B cell (primary cell): ENCODE data around the gene TMPRSS5. TPM values are rescaled to one million over a fixed set of nuclear protein-coding genes. Genes with fewer than 3 reads are reported as not detected.

Experiments
- ATAC-seq: fragments of 200-7000 bp; cut with Tn5 transposase; one replicate; pipeline ENCODE4 v1.10.0; 2021; ENCODE audit warnings: low read depth, mild to moderate bottlenecking, moderate number of reproducible peaks, moderate library complexity
- CTCF ChIA-PET: fragments of 350-600 bp; sonication (Branson Sonifier 250); formaldehyde crosslinking; loops from one replicate; lab custom pipeline; 2021; ENCODE audit warnings: antibody characterized with exemption, inconsistent platforms; lab: Charles Lee
- POLR2A ChIA-PET: fragments of 350-600 bp; sonication (Branson Sonifier 250); formaldehyde crosslinking; loops from one replicate; lab custom pipeline; 2021; ENCODE audit warnings: antibody characterized with exemption; lab: Charles Lee
- DNase-seq: peaks from one replicate; pipeline ENCODE4 v3.0.0; 2013
- H2AFZ ChIP-seq: 2 replicates; pipeline ENCODE4 v1.6.1; 2012; ENCODE audit warnings: mild to moderate bottlenecking, low read depth, low read length; ENCODE audit not compliant: insufficient read depth, poor library complexity, severe bottlenecking
- H3K27ac ChIP-seq, 2 donors: 1 replicate in 1 of 2; 2 replicates in 1 of 2; pipeline ENCODE4 v1.5.1; 2012 to 2013; ENCODE audit warnings: low read length in 2 of 2, mild to moderate bottlenecking in 2 of 2, moderate library complexity in 1 of 2
- H3K27me3 ChIP-seq, 4 experiments: fragments of 200-600 bp in 1 of 4; sonication (generic) in 1 of 4; replicated peaks in 1 of 4; 1 replicate in 2 of 4; 2 replicates in 2 of 4; pipeline versions ENCODE4 v1.6.1 to v1.7.0; 2013 to 2016; ENCODE audit warnings: low read length in 3 of 4, mild to moderate bottlenecking in 2 of 4, mixed read lengths in 1 of 4, moderate library complexity in 1 of 4; ENCODE audit not compliant: insufficient read depth in 4 of 4, control insufficient read depth in 3 of 4; ENCODE audit errors: control extremely low read depth in 1 of 4
- H3K36me3 ChIP-seq, 2 experiments: replicated peaks in 1 of 2; 1 replicate in 1 of 2; 2 replicates in 1 of 2; pipeline versions ENCODE4 v1.6.1 to v1.7.1; 2013; ENCODE audit warnings: low read length in 1 of 2; ENCODE audit not compliant: insufficient read depth in 2 of 2, control insufficient read depth in 1 of 2; ENCODE audit errors: control extremely low read depth in 1 of 2, extremely low read depth in 1 of 2
- H3K4me1 ChIP-seq, 2 donors: fragments of 200-600 bp in 1 of 2; sonication (generic) in 1 of 2; 1 replicate in 1 of 2; 2 replicates in 1 of 2; pipeline versions ENCODE4 v1.5.1 to v1.6.1; 2013 to 2017; ENCODE audit warnings: low read length in 2 of 2; ENCODE audit not compliant: control insufficient read depth in 2 of 2, insufficient read depth in 2 of 2
- H3K4me2 ChIP-seq: replicated peaks from 2 replicates; pipeline ENCODE3; 2012; ENCODE audit warnings: mild to moderate bottlenecking, low read depth, low read length; ENCODE audit not compliant: poor library complexity, severe bottlenecking
- H3K4me3 ChIP-seq, 5 experiments: fragments of 200-600 bp in 1 of 5; sonication (generic) in 1 of 5; 1 replicate in 3 of 5; 2 replicates in 2 of 5; pipeline versions ENCODE4 v1.5.1 to v1.7.0; 2011 to 2016; ENCODE audit warnings: low read length in 4 of 5, mild to moderate bottlenecking in 4 of 5, low read depth in 2 of 5, control low read depth in 1 of 5, moderate library complexity in 1 of 5; ENCODE audit not compliant: insufficient read depth in 1 of 5; ENCODE audit errors: control extremely low read depth in 1 of 5, extremely low read depth in 1 of 5
- H3K79me2 ChIP-seq: fragments of 200-600 bp; sonication (generic); one replicate; pipeline ENCODE4 v1.6.0; 2016; ENCODE audit warnings: low read length; ENCODE audit not compliant: control insufficient read depth, insufficient read depth
- H3K9ac ChIP-seq: fragments of 200-600 bp; sonication (generic); 2 replicates; pipeline ENCODE4 v1.6.1; 2017; ENCODE audit warnings: mild to moderate bottlenecking, low read length, moderate library complexity
- H3K9me3 ChIP-seq, 3 donors: one replicate each; pipeline versions ENCODE4 v1.6.1 to v1.7.1; 2013; ENCODE audit warnings: low read length in 2 of 3; ENCODE audit not compliant: control insufficient read depth in 2 of 3, insufficient read depth in 1 of 3; ENCODE audit errors: control extremely low read depth in 1 of 3
- H4K20me1 ChIP-seq: 2 replicates; pipeline ENCODE4 v1.6.0; 2012; ENCODE audit warnings: mild to moderate bottlenecking, low read length; ENCODE audit not compliant: insufficient read depth, control insufficient read depth, poor library complexity, severe bottlenecking
- H3K27ac Mint-ChIP-seq: one replicate; pipeline ENCODE4 v1.8.0; 2021; ENCODE audit warnings: mixed read lengths
- H3K27me3 Mint-ChIP-seq: one replicate; pipeline ENCODE4 v1.8.0; 2021; ENCODE audit warnings: mixed read lengths
- H3K4me1 Mint-ChIP-seq: one replicate; pipeline ENCODE4 v1.8.0; 2021; ENCODE audit warnings: mixed read lengths
- H3K4me3 Mint-ChIP-seq: one replicate; pipeline ENCODE4 v1.8.0; 2021; ENCODE audit warnings: mixed read lengths
- H3K9me3 Mint-ChIP-seq: one replicate; pipeline ENCODE4 v1.8.0; 2022; ENCODE audit warnings: mixed read lengths; ENCODE audit not compliant: insufficient read depth
- EZH2 ChIP-seq: IDR thresholded peaks from 2 replicates; pipeline ENCODE4 v1.6.1; 2012; ENCODE audit warnings: borderline replicate concordance, low read depth, mild to moderate bottlenecking, moderate library complexity, low read length; ENCODE audit not compliant: insufficient read depth, poor library complexity, severe bottlenecking
- WGBS: methylation state at CpG from one replicate; pipeline ENCODE4 v1.1.5; 2013; ENCODE audit warnings: missing lambda C conversion rate; ENCODE audit not compliant: insufficient coverage; 5-methylcytosine and 5-hydroxymethylcytosine counted together
- intact Hi-C: fragments of 100-400 bp; cut with micrococcal nuclease; formaldehyde crosslinking; loops from one replicate; pipeline ENCODE4 v1.10.0; 2022
- polyA plus RNA-seq: library from polyadenylated mRNA; depleted of rRNA; stranded (reverse); fragments of >200 nt; gene quantifications from 2 replicates; pipeline ENCODE4 v1.2.3, GENCODE V29; 2012
- total RNA-seq, 2 donors: library from RNA; stranded (reverse); fragments of 120-200 nt in 1 of 2; gene quantifications; 1 replicate in 1 of 2; 2 replicates in 1 of 2; pipeline versions ENCODE4 v1.2.3 to v1.2.4, GENCODE V29; 2013 to 2022
- TF ChIP-seq, protein P1 (sequence below): fragments of 200-600 bp; IDR thresholded peaks from one replicate; pipeline ENCODE4 v1.8.0; 2022; ENCODE audit warnings: antibody characterized with exemption, mild to moderate bottlenecking

TMPRSS5 gene
- total and polyA plus RNA-seq, 2 donors (not counting 1 experiment from before 2014, with no cell fraction given) = 0.74 to 0.86 TPM

DNA sequence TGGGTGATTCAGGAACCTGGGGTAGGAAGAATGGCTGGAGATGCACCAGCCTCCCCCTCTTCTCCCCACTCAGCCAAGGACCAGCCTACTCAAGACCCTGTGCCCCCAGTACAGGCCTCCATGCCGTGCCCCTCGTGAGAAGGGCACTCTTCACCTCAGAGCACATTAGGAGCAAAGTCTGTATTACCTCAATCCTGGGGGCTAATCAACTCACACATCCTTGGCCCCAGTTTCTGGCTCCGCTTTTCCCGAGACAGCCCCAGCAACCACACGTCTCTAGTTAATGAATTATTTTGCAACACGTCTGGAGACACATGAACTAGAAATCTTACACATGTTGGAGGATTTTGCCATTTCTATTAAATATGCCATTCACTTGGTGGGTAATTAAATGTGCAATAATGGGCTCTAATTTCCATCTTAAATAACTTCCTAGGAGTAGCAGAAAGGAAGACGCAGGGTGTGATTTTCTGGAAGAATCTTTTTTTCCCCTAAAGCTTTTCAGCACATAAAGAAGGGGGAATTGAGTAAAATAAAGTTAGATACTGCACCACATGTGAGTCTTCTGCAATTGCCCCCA lies 63.0 kb downstream of the TMPRSS5 start:
- DNase-seq (no peak), ATAC-seq (no peak)
- ChIA-PET CTCF (no interaction called here), POLR2A (no interaction called here)
- H3K9ac ChIP-seq = no peak overlapping the region
- no peak overlapping the region for H3K4me3 ChIP-seq
- H3K9me3 ChIP-seq = no peaks in the 10 kb centered on the region
- peaks cover 0 to 7% (median 0%) of the 10 kb centered on the region in 4 experiments for H3K27me3 ChIP-seq
- intact Hi-C loops = no loop called here
- H3K4me1 ChIP-seq = no peaks in the 10 kb centered on the region
- no peak overlapping the region for H3K27ac ChIP-seq
- Mint-ChIP-seq H3K9me3 (no peaks in the 10 kb centered on the region), H3K4me3 (no peak overlapping the region), H3K27ac (no peak overlapping the region), H3K27me3 (peaks cover 16% of the 10 kb centered on the region), H3K4me1 (no peaks in the 10 kb centered on the region)
- no peak overlapping the region for H2AFZ ChIP-seq
- no peaks in the 10 kb centered on the region for H3K79me2 ChIP-seq
- 73% methylated on average over 3 of the region's 7 CpGs for WGBS
- H3K36me3 ChIP-seq = no peaks in the 10 kb centered on the region
- TF ChIP-seq, protein P1, sequence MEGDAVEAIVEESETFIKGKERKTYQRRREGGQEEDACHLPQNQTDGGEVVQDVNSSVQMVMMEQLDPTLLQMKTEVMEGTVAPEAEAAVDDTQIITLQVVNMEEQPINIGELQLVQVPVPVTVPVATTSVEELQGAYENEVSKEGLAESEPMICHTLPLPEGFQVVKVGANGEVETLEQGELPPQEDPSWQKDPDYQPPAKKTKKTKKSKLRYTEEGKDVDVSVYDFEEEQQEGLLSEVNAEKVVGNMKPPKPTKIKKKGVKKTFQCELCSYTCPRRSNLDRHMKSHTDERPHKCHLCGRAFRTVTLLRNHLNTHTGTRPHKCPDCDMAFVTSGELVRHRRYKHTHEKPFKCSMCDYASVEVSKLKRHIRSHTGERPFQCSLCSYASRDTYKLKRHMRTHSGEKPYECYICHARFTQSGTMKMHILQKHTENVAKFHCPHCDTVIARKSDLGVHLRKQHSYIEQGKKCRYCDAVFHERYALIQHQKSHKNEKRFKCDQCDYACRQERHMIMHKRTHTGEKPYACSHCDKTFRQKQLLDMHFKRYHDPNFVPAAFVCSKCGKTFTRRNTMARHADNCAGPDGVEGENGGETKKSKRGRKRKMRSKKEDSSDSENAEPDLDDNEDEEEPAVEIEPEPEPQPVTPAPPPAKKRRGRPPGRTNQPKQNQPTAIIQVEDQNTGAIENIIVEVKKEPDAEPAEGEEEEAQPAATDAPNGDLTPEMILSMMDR = no peak
- no peak for TF ChIP-seq EZH2
- H4K20me1 ChIP-seq = no peaks in the 10 kb centered on the region
- H3K4me2 ChIP-seq = no peak overlapping the region

- no peak for TF ChIP-seq EZH2
- TF ChIP-seq, protein P1 = no peak
- H3K4me3 Mint-ChIP-seq = no peak overlapping the region
- Histone ChIP-seq H3K9ac (no peak overlapping the region), H4K20me1 (no peaks in the 10 kb centered on the region), H3K4me2 (no peak overlapping the region), H3K27ac (no peak overlapping the region), H3K4me1 (no peaks in the 10 kb centered on the region), H3K27me3 (peaks cover 0 to 7% (median 0%) of the 10 kb centered on the region in 4 experiments), H2AFZ (no peak overlapping the region), H3K4me3 (no peak overlapping the region), H3K9me3 (no peaks in the 10 kb centered on the region), H3K79me2 (no peaks in the 10 kb centered on the region), H3K36me3 (no peaks in the 10 kb centered on the region)
- no peak for DNase-seq
- ChIA-PET CTCF (no interaction called here), POLR2A (no interaction called here)
- H3K27me3 Mint-ChIP-seq = peaks cover 16% of the 10 kb centered on the region
- ATAC-seq = no peak
- H3K9me3 Mint-ChIP-seq = no peaks in the 10 kb centered on the region
- no peak overlapping the region for H3K27ac Mint-ChIP-seq
- WGBS = no CpG with 5 or more reads among the region's 1 CpG
- no peaks in the 10 kb centered on the region for H3K4me1 Mint-ChIP-seq
- intact Hi-C loops = no loop called here
Measured at GRCh38 chr11:113642090-113642489, 64.0 kb downstream of the TMPRSS5 start.
